HG03442 (cell line): ENCODE measurements around the gene UPK1A.
"Not testable (repeated sequence)": the region's sequence is repeated elsewhere in the genome, so short reads cannot be mapped to it uniquely, and the experiment has no call there.

Experiments used
- ATAC-seq: cut with Tn5 transposase; IDR thresholded peaks from one replicate; pipeline ENCODE4 v1.9.1; 2021; ENCODE audit warnings: mild to moderate bottlenecking, moderate library complexity; ENCODE audit not compliant: unreplicated experiment

UPK1A gene

DNA sequence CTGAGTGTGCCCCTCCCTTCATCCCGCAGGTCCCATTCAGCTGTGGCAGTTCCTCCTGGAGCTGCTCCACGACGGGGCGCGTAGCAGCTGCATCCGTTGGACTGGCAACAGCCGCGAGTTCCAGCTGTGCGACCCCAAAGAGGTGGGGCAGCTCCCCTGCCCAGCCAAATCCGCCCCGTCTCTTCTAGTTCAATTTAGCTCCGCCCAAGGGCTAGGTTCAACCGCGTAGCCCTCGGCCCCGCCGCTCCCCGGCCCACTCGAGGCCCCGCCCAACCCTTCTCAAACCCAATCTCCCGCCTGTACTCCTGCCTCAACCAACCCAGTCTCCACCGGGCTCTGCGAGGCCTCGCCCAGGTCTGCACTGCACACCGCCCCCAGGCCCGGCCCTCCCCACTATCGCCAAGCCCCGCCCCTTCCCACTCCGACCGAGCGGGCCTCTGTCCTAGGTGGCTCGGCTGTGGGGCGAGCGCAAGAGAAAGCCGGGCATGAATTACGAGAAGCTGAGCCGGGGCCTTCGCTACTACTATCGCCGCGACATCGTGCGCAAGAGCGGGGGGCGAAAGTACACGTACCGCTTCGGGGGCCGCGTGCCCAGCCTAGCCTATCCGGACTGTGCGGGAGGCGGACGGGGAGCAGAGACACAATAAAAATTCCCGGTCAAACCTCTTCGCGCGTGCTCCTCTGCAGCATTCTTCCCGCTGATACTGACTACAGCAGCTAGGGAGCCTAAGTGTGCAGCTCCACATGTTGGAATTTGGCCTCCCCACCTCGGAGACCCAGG, 21.9 kb upstream of the UPK1A start:
- peak; percentile 57 for ATAC-seq

DNA sequence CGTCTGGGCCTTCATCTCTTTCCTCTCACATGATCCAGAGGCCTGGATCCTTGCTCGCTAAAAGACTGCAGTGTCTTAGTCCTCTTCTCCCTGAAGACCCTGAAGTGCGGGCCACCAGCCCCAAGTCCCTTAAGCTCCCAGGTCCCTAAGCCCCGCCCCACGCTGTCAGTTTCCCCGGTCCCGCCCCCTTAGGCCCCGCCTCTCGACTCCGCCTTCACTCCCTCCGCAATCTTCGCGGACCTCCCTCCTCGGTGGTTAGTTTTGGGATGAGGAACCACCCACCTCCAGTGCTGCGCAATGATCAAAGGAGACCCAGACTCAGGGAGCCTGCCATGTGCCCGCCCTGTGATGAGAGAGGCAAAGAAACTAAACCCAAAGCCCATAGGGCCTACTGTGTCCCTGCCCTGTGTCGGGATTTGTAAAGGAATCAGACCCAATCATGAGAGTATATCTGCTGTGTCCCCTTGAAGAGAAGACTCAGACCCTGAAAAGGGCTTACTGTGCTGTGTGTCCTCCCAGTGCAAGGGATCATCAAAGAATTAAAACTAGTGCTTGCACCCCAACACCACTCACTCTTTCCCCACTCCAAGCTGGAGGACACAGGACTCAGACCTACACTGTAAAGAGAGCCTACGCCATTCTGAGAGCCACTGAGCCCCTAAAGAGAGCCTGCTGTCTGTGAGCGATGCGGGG, 21.2 kb upstream of the UPK1A start:
- ATAC-seq = no peak

DNA sequence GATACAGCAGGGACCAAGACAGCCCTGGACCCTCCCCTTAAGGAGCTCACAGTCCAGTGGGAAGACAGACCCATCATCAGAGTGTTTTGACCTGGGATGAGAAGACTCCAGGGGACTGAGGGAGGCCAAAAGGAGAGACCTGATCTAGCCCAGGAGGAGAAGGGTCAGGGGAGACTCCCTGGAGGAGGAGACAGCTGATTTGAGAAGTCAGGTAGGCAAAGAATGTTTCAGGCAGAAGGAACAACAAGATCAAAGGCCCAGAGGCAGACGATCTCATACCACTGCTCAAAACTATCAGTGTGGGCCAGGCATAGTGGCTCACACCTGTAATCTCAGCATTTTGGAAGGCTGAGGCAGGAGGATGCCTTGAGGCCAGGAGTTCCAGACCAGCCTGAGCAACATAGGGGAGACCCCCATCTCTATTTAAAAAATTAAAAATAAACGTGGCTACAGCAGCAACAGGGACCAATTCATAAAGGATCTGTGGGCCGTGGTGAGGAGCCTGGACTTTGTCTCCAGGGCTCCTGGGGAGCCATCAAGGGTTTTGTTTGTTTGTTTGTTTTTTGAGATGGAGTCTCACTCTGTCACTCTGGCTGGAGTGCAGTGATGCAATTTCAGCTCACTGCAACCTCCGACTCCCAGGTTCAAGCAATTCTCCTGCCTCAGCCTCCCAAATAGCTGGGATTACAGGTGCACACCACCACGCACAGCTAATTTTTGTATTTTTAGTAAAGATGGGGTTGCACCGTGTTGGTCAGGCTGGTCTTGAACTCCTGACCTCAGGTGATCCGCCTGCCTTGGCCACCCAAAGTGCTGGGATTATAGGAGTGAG, 20.4 kb upstream of the UPK1A start:
- no peak for ATAC-seq

DNA sequence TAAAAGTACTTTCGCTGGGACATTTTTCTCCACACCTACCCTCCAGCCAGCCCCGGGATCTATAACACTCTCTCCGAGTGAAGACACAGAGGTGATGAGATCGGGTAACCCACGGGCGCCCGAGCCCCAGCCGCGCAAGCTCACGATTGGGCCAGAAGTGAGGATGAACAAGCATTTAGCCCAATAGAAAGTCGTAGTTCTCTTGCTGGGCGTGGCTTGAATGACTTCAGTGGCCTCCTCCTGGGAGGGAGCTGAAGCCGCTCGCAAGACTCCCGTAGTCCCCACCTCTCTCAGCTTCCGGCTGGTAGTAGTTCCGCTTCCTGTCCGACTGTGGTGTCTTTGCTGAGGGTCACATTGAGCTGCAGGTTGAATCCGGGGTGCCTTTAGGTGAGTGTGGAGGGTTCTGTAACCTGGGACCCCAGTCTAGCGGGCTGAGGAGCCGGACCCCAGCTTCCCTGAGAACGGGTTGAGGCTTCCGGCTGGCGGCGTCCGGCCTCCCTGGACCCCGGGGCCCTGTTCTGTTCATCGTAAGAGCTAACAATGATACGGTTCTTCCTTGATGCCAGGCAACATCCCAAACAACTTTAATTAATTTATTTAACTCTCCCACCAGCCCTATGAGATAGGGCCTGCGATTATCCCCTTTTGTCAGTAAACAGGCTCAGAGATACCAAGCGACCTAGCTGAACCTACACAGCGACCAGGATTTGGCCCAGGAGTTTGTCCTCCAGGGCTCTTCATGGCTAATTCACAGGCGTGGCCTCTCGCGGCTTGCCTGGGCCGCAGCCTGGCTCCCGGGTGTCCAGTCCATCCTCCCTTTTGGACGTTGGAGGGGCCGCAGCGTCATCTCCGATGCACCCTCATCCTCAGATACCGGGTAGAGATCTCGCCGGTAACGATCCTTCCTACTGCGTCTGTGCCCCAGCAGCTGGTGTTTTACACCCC, 18.0 kb upstream of the UPK1A start, which contains the start of gene COX6B1:
Gene COX6B1, plus strand, starts transcription at position 307 of the 945 bp plus-strand sequence. CDS start 2,921 bp downstream, outside the sequence.
- ATAC-seq = peak; percentile 53

DNA sequence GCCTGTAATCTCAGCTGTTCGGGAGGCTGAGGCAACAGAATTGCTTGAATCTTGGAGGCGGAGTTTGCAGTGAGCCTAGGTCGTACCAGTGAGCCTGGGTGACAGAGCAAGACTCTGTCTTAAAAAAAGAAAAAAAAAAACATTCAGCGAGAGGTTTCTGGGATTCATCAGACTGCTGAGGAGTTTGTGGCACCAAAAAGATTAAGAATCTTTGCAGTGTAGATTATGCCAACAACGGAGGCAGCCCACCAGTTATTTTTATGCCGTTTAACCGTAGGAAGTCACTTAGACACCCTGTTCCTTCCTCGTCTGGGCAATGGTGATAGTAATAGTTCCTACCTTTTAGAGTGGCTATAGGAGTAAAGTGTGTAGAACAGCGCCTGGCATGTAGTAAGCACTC, 15.7 kb upstream of the UPK1A start:
- no peak for ATAC-seq

DNA sequence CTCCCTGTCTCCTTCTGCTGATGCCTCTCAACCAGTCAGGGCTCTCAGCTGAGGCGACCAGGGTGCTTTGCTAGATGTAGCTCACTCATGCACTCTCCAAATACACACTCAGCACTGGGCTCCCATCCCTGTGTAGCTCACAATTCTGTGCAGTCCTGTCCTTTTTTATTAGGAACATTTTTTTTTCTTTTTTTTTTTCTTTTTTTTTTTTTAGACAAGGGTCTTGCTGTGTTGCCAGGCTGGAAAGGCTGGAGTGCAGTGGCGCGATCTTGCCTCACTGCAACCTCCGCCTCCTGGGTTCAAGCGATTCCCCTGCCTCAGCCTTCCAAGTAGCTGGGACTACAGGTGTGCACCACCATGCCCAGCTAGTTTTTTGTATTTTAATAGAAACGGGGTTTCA, 11.5 kb upstream of the UPK1A start:
- not testable (repeated sequence) for ATAC-seq

DNA sequence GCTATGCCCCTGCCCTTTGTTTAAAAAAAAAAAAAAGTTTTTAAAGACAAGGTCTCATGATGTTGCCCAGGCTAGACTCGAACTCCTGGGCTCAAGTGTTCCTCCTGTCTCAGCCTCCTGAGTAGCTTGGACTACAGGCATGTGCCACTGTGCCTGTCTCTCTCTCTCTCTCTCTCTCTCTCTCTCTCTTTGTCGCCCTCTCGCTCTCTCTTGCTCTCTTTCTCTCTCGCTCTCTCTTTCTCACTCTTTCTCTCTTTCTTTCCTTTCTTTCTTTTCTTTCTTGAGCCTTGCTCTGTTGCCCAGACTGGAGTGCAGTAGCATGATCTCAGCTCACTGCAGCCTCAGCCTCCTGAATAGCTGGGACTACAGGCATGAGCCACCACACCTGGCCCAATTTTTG, 10.7 kb upstream of the UPK1A start:
- ATAC-seq = no peak

DNA sequence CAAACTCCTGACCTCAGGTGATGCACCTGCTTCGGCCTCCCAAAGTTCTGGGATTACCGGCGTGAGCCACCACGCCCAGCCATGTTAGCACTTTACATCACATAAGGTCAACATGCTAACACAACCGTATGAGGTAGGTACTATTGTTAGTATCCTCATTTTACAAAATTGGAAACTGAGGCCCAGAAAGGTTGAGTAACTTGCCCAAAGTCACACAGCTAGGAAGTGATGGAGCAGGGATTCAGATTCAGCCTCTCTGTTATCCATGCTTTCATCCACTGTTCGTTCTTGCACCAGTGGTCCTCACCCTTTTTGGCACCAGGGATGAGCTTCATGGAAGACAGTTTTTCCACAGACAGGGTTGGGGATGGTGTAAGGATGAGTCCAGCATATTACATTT, 9.6 kb upstream of the UPK1A start:
- ATAC-seq = no peak

DNA sequence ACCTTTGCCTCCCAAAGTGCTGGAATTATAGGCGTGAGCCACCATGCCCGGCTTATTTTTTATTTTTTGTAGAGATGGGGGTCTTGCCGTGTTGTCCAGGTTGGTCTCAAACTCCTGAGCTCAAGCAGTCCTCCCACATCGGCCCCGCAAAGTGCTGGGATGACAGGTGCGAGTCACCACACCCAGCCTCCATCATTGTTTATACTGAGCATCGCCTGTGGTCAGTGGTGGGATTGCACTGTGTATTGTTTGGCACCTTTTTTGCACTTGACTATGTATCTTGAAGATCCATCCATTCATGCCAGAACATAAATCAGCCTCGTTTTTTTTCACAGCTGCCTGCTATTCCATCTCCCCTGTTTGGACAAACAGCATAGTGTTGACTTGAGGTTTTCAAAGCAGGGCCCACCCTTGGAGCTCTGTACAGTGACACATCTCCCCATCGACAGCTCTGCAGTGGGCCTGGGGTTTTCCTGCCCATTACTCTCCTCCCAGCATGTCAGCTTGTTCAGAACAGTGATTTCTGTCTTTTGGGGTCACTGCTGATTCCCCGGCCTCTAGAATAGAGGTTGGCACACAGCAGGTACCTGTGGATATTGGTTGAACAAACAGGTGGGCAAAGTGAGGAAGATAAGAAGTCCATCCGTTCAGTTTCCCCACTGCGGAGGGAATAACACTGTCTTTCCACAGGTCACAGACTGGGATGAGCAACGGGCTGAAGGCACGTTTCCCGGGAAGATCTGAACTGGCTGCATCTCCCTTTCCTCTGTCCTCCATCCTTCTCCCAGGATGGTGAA, 8.2 kb upstream of the UPK1A start:
- no peak for ATAC-seq

DNA sequence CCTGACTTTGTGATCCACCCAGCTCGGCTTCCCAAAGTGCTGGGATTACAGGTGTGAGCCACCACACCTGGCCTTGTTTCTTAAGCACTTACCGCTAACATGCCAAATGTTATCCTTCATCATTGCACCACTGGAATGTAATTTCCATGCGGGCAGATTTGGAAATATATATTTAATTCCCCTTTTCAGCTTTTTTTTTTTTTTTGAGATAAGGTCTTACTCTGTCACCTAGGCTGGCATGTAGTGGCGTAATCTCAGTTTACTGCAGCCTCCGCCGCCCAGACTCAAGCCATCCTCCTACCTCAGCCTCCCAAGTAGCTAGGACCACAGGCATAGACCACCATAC, 4.3 kb upstream of the UPK1A start:
- no peak for ATAC-seq

DNA sequence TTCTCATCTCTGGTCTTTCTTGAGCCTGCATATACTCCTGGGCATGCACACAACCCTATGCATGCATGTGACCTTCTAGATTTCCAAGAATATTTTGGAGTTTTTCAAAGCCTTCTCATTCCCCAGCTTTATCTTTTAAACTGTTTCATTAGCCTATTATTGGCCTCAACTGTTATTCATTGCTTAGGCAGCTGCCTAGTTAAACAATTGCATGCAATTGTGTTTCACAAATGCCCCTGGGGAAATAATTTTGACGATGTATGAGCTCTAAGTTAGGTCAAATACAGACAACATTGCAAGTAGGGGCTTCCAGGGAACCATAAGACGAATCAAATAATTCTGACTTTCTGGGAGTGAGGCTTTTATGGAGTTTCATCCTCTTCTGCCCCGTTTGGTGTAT, 2.3 kb upstream of the UPK1A start:
- no peak for ATAC-seq

DNA sequence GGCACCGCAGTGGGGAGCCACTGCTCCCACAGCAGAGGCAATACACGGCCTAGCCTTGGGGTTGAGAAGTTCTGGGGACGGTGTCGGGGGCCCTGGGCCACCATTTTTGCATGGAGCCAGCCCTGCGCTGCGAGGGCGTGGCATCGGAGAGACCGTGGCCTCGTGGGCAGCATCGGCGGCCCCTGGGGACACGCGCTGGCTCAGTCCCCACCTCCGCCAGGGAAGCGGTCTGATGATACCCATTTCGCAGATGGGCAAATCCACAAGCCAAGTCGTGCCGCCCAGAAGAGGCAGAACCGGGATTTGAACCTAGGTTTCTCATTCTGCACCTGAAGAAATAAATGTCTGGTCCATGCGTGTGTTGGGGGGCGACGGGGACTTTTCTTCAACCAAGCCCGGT, 1.2 kb upstream of the UPK1A start:
- no peak for ATAC-seq

DNA sequence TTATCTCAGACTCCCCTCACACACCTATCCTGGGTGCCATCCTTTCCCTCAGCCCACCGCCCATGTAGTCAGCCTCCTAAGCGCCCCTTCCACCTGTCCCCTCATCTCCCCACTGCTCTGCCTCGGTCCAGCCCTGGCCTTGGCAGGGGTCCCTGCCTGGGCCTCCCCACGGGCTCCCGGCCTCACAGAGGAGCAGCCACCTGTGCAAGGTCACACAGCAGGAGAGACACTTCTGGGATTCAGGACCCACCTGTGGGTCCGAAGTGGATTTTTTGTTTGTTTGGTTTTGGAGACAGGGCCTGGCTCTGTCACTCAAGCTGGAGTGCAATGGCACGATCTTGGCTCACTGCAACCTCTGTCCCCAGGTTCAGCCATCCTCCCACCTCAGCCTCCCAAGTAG, 713 bp upstream of the UPK1A start:
- no peak for ATAC-seq

DNA sequence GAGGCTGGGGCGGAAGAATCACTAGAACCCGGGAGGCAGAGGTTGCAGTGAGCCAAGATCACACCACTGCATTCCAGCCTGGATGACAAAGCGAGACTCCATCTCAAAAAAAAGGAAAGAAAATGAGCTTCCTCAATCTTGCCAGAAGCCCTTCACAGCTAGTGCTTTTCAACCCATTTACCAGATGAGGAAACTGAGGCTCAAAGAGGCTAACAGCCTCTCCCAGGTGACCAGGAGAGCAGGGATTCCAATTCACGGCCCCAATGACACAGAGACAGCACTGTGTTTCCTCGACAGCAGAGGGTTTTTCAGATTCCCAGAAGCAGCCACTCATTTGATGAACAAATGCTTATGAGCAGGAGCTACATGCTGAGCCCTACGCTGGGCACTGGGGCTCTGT, 3.2 kb downstream of the UPK1A start:
- ATAC-seq = no peak

DNA sequence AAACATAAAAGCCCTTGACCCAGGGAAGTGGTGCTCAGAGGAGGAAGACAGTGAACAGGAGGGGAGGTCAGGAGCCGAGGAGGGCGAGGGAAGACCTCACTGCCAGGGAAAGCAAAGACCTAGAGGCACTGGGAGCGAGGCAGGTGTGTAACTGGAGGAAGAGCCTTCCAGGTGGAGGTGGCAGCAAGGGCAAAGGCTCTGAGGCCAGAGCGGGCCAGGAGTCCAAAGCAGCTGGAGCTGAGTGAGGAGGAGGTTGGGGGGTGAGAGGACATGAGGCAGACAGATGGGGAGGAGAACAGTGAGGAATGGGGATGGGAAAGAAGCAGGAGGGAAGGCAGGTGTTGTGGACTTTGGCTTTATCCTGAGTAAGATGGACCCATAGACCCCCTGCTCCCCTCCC, 3.7 kb downstream of the UPK1A start:
- no peak for ATAC-seq

DNA sequence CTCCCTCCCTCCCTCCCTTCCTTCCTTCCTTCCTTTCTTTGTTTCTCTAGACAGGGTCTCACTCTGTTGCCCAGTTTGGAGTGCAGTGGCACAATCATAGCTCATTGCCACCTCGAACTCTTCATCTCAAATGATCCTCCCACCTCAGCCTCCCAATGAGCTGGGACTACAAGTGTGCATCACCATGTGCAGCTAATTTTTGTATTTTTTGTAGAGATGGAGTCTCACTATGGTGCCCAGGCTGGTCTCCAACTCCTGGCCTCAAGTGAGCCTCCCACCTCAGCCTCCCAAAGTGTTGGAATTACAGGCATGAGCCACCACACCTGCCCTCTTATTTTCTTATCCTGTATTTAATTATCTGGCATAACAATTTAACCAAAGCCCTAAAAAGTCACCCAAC, 4.4 kb downstream of the UPK1A start:
- ATAC-seq = no peak

DNA sequence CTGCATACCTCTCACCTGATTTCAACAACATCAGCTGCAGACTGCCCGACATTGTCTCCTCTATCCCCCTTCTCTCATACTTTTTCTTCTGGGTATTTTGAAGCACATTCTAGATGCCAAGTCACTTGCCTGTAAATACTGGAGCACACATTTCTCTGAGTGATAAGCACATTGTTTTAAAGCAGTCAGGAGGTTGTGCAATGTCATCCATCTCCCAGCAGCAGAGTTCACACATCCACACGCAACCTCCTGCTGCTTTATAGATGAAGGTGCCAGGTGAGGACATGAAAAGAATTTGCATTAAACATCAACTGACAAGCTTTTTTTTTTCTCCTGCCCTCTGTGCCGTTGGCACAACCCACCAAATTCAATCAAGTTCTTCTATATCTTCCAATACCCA, 5.5 kb downstream of the UPK1A start:
- ATAC-seq = no peak

DNA sequence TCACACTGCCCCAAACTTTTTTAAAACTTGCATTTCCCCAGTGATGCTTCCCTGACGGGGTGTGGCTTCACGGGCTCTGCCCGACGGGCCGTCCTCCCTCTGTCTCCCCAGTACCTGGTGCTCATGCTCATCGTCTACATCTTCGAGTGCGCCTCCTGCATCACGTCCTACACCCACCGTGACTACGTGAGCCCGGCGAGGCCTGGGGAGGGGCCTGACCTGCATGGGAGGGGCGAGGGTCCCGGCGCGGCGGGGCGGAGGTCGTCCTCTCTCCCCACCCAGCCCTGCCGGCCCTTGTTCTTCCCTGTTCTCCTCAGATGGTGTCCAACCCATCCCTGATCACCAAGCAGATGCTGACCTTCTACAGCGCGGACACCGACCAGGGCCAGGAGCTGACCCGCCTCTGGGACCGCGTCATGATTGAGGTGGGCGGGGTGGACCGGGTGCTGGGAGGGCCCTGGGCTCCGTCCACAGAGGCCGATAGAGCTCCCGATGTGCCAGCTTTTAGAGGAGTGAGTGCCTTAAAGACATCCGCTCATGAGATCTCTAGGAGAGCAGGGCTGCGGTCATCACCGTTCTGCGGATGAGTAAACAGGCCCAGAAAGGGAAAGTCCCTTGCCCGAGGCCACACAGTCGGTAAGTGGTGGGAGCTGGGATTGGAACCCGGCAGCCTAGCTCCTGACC, 6.9 kb downstream of the UPK1A start:
- no peak for ATAC-seq

DNA sequence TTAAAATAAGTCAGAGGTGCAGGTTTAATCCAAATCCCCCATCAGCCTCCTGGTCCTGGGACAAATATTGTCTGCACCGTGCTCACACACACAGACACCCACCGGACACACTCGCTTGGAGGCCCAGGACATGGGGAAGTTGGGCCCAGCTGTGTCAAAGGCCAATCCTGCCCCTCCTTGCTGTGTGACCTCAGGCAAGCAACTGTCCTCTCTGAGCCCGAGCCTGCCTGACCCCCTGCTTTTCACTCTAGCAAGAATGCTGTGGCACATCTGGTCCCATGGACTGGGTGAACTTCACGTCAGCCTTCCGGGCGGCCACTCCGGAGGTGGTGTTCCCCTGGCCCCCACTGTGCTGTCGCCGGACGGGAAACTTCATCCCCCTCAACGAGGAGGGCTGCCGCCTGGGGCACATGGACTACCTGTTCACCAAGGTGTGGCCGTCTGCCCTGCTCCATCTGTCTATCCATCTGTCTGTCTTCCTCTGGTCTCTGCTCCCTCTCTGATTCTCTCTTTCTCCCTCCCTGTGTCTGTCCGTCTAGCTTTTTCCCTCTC, 9.3 kb downstream of the UPK1A start:
- ATAC-seq = no peak
